Thyroid gland (tissue), 4 donors: ENCODE results near the gene CAMKMT. TPM values are rescaled to one million over a fixed set of nuclear protein-coding genes. Genes with fewer than 3 reads are reported as not detected.

ENCODE experiments used
- DNase-seq, 2 donors: peaks; one replicate each; pipeline ENCODE4 v3.0.0-alpha.2; 2019
- H3K27ac ChIP-seq, 3 donors: fragments of 200-600 bp; sonication (generic); 1 replicate in 2 of 3; 2 replicates in 1 of 3; pipeline ENCODE4 v1.5.1; 2016 to 2019; ENCODE audit warnings: mild to moderate bottlenecking in 1 of 3, moderate library complexity in 1 of 3
- H3K27me3 ChIP-seq: fragments of 200-600 bp; sonication (generic); one replicate; pipeline ENCODE4 v1.5.1; 2019
- H3K36me3 ChIP-seq, 2 donors: fragments of 200-600 bp; sonication (generic); one replicate each; pipeline ENCODE4 v1.5.1; 2016 to 2019
- H3K4me1 ChIP-seq, 2 donors: fragments of 200-600 bp; sonication (generic); one replicate each; pipeline ENCODE4 v1.5.1; 2017 to 2019
- H3K4me3 ChIP-seq, 3 donors: fragments of 200-600 bp; sonication (generic); replicated peaks in 1 of 3; 1 replicate in 2 of 3; 2 replicates in 1 of 3; pipeline ENCODE4 v1.5.1; 2016; ENCODE audit warnings: mild to moderate bottlenecking in 1 of 3
- H3K9me3 ChIP-seq: fragments of 200-600 bp; sonication (generic); one replicate; pipeline ENCODE4 v1.5.1; 2017
- CTCF ChIP-seq, 6 experiments: fragments of 200-600 bp in 3 of 6; fragments of 450-650 bp in 3 of 6; sonication (generic) in 3 of 6; IDR thresholded peaks; one replicate each; pipeline ENCODE4 v1.5.1; 2016 to 2019; ENCODE audit warnings: antibody characterized with exemption in 6 of 6, mild to moderate bottlenecking in 2 of 6, inconsistent platforms in 1 of 6, moderate library complexity in 1 of 6
- POLR2A ChIP-seq, 2 donors: fragments of 450-650 bp; IDR thresholded peaks; one replicate each; pipeline ENCODE4 v1.6.1; 2017; ENCODE audit warnings: antibody characterized with exemption in 2 of 2, mild to moderate bottlenecking in 2 of 2, moderate library complexity in 1 of 2
- WGBS, 2 donors: methylation state at CpG; one replicate each; pipeline ENCODE4 v1.1.5; 2017; 5-methylcytosine and 5-hydroxymethylcytosine counted together
- intact Hi-C: fragments of 100-400 bp; cut with DNase I; formaldehyde crosslinking; loops from one replicate; pipeline ENCODE4 v1.15.1; 2023
- total RNA-seq, 4 donors: library from RNA; depleted of rRNA; stranded (reverse); fragments of >200 nt; gene quantifications; one replicate each; pipeline ENCODE4 v1.2.3, GENCODE V29; 2016

Gene CAMKMT
- total RNA-seq, 4 donors from 2014 or later: 13.5 to 23.7 (median 17.2) TPM

- no peak for TF ChIP-seq POLR2A (IDR thresholded peaks at IDR 0.05)
- no peak for TF ChIP-seq CTCF (IDR thresholded peaks at IDR 0.05)
- no peaks in the 10 kb centered on the region for H3K4me1 ChIP-seq
- no peaks in the 10 kb centered on the region for H3K36me3 ChIP-seq
- H3K27me3 ChIP-seq: no peaks in the 10 kb centered on the region
- intact Hi-C loops: no loop called here
- no peak for DNase-seq
- no peaks in the 10 kb centered on the region for H3K9me3 ChIP-seq
- no peak overlapping the region for H3K4me3 ChIP-seq
- H3K27ac ChIP-seq: no peak overlapping the region
- WGBS, 2 donors: 90 to 100% methylated on average over 1 of the region's 1 CpG
These were observed 379.8 kb downstream of the CAMKMT start for GRCh38 chr2:44741507-44741906.

- intact Hi-C loops: no loop called here
- H3K36me3 ChIP-seq: no peaks in the 10 kb centered on the region
- TF ChIP-seq POLR2A (IDR thresholded peaks at IDR 0.05) (no peak), CTCF (IDR thresholded peaks at IDR 0.05) (no peak)
- H3K9me3 ChIP-seq: no peaks in the 10 kb centered on the region
- no peaks in the 10 kb centered on the region for H3K27me3 ChIP-seq
- H3K27ac ChIP-seq: no peak overlapping the region
- no peak overlapping the region for H3K4me3 ChIP-seq
- DNase-seq: no peak
- 97 to 98% methylated on average over 3 of the region's 3 CpGs for WGBS, 2 donors
- no peaks in the 10 kb centered on the region for H3K4me1 ChIP-seq
These were observed 380.3 kb downstream of the CAMKMT start for GRCh38 chr2:44742057-44742456.

- Histone ChIP-seq H3K27ac (no peak overlapping the region), H3K27me3 (no peaks in the 10 kb centered on the region), H3K36me3 (no peaks in the 10 kb centered on the region), H3K4me1 (no peaks in the 10 kb centered on the region), H3K9me3 (no peaks in the 10 kb centered on the region), H3K4me3 (no peak overlapping the region)
- no peak for DNase-seq
- TF ChIP-seq CTCF (IDR thresholded peaks at IDR 0.05): no peak
- no peak for TF ChIP-seq POLR2A (IDR thresholded peaks at IDR 0.05)
- WGBS, 2 donors: 95% methylated on average over 3 of the region's 3 CpGs
- intact Hi-C loops: no loop called here
These were observed 381.7 kb downstream of the CAMKMT start for GRCh38 chr2:44743473-44743872.

- Histone ChIP-seq H3K27ac (no peak overlapping the region), H3K27me3 (no peaks in the 10 kb centered on the region), H3K4me1 (no peaks in the 10 kb centered on the region), H3K36me3 (no peaks in the 10 kb centered on the region), H3K9me3 (no peaks in the 10 kb centered on the region), H3K4me3 (no peak overlapping the region)
- intact Hi-C loops: no loop called here
- DNase-seq: no peak
- WGBS, 2 donors: 75 to 76% methylated on average over 12 of the region's 12 CpGs
- TF ChIP-seq POLR2A (IDR thresholded peaks at IDR 0.05): no peak
- TF ChIP-seq CTCF (IDR thresholded peaks at IDR 0.05): no peak
These were observed 383.5 kb downstream of the CAMKMT start for GRCh38 chr2:44744961-44745892.
